Testis (tissue), 3 donors: ENCODE results near the gene KRTAP4-16. TPM values are rescaled to one million over a fixed set of nuclear protein-coding genes. Genes with fewer than 3 reads are reported as not detected.
"Not testable (repeated sequence)": the region's sequence is repeated elsewhere in the genome, so short reads cannot be mapped to it uniquely, and the experiment has no call there.

ENCODE experiments used
- DNase-seq: peaks from one replicate; pipeline ENCODE4 v3.0.0-alpha.2; 2019
- H3K27ac ChIP-seq, 2 donors: fragments of 200-600 bp; sonication (generic); one replicate each; pipeline ENCODE4 v1.5.1; 2019
- H3K27me3 ChIP-seq: fragments of 200-600 bp; sonication (generic); one replicate; pipeline ENCODE4 v1.5.1; 2019
- H3K36me3 ChIP-seq: fragments of 200-600 bp; sonication (generic); one replicate; pipeline ENCODE4 v1.5.1; 2017; ENCODE audit warnings: low read depth; ENCODE audit errors: missing control alignments
- H3K4me1 ChIP-seq: fragments of 200-600 bp; sonication (generic); one replicate; pipeline ENCODE4 v1.5.1; 2019
- H3K4me3 ChIP-seq, 2 donors: fragments of 200-600 bp; sonication (generic); one replicate each; pipeline ENCODE4 v1.5.1; 2017 to 2019
- H3K9me3 ChIP-seq: fragments of 200-600 bp; sonication (generic); one replicate; pipeline ENCODE4 v1.5.1; 2017
- POLR2A ChIP-seq: fragments of 450-650 bp; IDR thresholded peaks from one replicate; pipeline ENCODE4 v1.6.1; 2017; ENCODE audit warnings: antibody characterized with exemption, mild to moderate bottlenecking, moderate library complexity
- WGBS, 2 donors: methylation state at CpG; one replicate each; pipeline ENCODE4 v1.1.5; 2018; 5-methylcytosine and 5-hydroxymethylcytosine counted together
- intact Hi-C: fragments of 100-400 bp; cut with DNase I; formaldehyde crosslinking; loops from one replicate; pipeline ENCODE4 v1.15.1; 2023; ENCODE audit warnings: low total_unique reads
- polyA plus RNA-seq: library from polyadenylated mRNA; stranded (reverse); fragments of 350-450 nt; fragmentation: Illumina TruSeq; extraction: RNeasy Lipid Tissue Mini Kit (QIAGEN cat#74804); gene quantifications from one replicate; pipeline ENCODE4 v1.2.3, GENCODE V29; 2014; ENCODE audit warnings: low read depth, low replicate concordance; ENCODE audit not compliant: insufficient read depth
- total RNA-seq, 2 donors: library from RNA; depleted of rRNA; stranded (reverse); fragments of >200 nt; gene quantifications; one replicate each; pipeline ENCODE4 v1.2.3, GENCODE V29; 2016
- TF ChIP-seq, protein P1 (sequence below), 3 experiments: fragments of 450-650 bp in 2 of 3; fragments of 200-600 bp in 1 of 3; sonication (generic) in 1 of 3; IDR thresholded peaks; one replicate each; pipeline ENCODE4 v1.5.1; 2016 to 2019; ENCODE audit warnings: antibody characterized with exemption in 3 of 3, mild to moderate bottlenecking in 2 of 3, moderate library complexity in 1 of 3

The KRTAP4-16 gene
- total and polyA plus RNA-seq, 3 donors from 2014 or later, result not detected

- WGBS, 2 donors, result 81 to 90% methylated on average over 3 of the region's 3 CpGs
- H3K27me3 ChIP-seq, result no peaks in the 10 kb centered on the region
- DNase-seq, result no peak
- no peaks in the 10 kb centered on the region for H3K9me3 ChIP-seq
- intact Hi-C loops, result no loop called here
- H3K4me3 ChIP-seq, result no peak overlapping the region
- H3K4me1 ChIP-seq, result no peaks in the 10 kb centered on the region
- no peak for TF ChIP-seq POLR2A
- TF ChIP-seq, protein P1, sequence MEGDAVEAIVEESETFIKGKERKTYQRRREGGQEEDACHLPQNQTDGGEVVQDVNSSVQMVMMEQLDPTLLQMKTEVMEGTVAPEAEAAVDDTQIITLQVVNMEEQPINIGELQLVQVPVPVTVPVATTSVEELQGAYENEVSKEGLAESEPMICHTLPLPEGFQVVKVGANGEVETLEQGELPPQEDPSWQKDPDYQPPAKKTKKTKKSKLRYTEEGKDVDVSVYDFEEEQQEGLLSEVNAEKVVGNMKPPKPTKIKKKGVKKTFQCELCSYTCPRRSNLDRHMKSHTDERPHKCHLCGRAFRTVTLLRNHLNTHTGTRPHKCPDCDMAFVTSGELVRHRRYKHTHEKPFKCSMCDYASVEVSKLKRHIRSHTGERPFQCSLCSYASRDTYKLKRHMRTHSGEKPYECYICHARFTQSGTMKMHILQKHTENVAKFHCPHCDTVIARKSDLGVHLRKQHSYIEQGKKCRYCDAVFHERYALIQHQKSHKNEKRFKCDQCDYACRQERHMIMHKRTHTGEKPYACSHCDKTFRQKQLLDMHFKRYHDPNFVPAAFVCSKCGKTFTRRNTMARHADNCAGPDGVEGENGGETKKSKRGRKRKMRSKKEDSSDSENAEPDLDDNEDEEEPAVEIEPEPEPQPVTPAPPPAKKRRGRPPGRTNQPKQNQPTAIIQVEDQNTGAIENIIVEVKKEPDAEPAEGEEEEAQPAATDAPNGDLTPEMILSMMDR (IDR thresholded peaks at IDR 0.05), result no peak
- H3K27ac ChIP-seq, result no peak overlapping the region
- H3K36me3 ChIP-seq, result no peaks in the 10 kb centered on the region
Measured at GRCh38 chr17:41126412-41126811, 24.4 kb upstream of the KRTAP4-16 start.

- no peaks in the 10 kb centered on the region for H3K27me3 ChIP-seq
- TF ChIP-seq, protein P1 (IDR thresholded peaks at IDR 0.05), result no peak
- no peak for TF ChIP-seq POLR2A
- 73 to 89% methylated on average over 2 of the region's 2 CpGs for WGBS, 2 donors
- H3K4me3 ChIP-seq, result no peak overlapping the region
- H3K27ac ChIP-seq, result no peak overlapping the region
- no peaks in the 10 kb centered on the region for H3K4me1 ChIP-seq
- DNase-seq, result no peak
- no peaks in the 10 kb centered on the region for H3K36me3 ChIP-seq
- intact Hi-C loops, result no loop called here
- H3K9me3 ChIP-seq, result no peaks in the 10 kb centered on the region
Measured at GRCh38 chr17:41125064-41125463, 23.1 kb upstream of the KRTAP4-16 start.

GRCh38 chr17:41123991-41124371 lies 22.0 kb upstream of the KRTAP4-16 start, which contains the start of gene KRTAP4-12:
KRTAP4-12 (minus strand) TSS chr17:41124182; CDS start chr17:41124122, 60 bp downstream.
- 75 to 97% methylated on average over 2 to 3 of the region's 3 CpGs for WGBS, 2 donors
- H3K27me3 ChIP-seq, H3K27ac ChIP-seq, H3K36me3 ChIP-seq, H3K4me1 ChIP-seq, H3K9me3 ChIP-seq, DNase-seq, intact Hi-C loops, H3K4me3 ChIP-seq: not testable (repeated sequence)

GRCh38 chr17:41123292-41123990 lies 21.4 kb upstream of the KRTAP4-16 start:
- DNase-seq, H3K9me3 ChIP-seq, H3K4me1 ChIP-seq, H3K36me3 ChIP-seq, intact Hi-C loops, H3K27me3 ChIP-seq, H3K4me3 ChIP-seq, H3K27ac ChIP-seq: not testable (repeated sequence)
- WGBS, 2 donors, result 84 to 88% methylated on average over 8 to 12 of the region's 12 CpGs

DNA sequence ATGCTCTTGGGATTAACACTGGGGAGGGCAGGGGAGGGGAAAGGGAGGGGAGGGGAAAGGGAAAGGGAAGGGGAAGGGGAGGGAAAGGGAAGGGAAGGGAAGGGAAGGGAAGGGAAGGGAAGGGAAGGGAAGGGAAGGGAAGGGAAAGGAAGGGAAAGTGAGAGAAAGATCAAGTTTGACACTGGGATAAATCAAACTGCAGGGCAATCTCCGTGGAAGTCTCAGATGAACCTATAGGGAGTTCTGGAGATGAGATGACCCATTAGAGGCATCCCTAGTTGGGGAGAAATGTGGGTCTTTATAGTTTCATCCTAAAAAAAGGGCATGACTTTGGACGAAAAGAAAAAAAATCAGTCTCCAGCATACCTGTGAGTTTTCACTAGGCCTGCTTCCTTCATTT lies 19.7 kb upstream of the KRTAP4-16 start:
- intact Hi-C loops, result no loop called here

DNA sequence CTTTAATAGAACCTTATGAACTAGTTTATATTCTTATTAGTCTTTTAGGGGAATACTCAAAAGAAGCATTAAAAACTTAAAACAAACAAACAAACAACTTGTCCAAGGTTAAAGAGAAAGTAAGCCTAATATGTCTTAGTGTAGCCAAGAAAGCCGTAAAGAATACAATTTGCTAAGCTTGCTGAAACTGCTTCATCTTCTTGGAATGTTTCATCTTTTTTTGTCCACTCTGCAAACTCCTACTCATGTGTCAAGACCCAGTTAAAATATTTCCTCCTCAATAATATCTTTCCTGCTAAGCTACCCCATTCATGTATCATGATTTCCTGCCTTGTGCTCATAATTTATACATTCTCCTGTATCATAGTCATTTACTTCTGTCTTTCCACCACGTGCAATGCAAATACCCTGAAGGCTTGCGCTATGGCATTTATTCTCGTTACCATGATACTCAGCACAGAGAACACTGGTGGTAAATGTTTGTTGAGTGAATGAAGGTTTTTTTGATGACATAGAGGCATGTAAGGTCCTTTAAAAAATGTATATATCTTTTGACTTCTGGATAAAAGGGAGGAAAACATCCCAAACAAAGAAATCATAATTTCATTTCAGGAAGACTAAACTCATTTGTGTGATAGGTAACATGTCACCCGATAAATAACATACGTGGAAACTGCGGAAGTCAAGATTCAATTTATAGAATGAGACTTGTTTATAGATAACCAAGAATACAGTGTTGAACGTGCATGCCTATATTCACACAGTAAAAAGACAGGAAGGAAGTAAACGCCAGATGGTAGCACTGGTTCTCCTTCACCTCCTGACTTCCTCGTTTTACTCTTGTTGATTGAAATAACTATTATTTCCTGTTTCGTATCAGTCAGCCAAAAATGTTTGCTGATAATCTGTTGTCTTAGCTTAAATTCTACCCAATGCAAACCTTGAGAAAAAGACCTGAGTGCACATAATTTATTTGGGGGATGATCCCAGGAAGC lies 18.0 kb upstream of the KRTAP4-16 start:
- H3K4me3 ChIP-seq, H3K27ac ChIP-seq, DNase-seq, intact Hi-C loops, H3K4me1 ChIP-seq, H3K27me3 ChIP-seq, H3K9me3 ChIP-seq, H3K36me3 ChIP-seq: not testable (repeated sequence)
- 67 to 71% methylated on average over 11 of the region's 11 CpGs for WGBS, 2 donors

More for the DNA sequence above, 19.7 kb upstream of the KRTAP4-16 start:
- no peak for DNase-seq
- no peaks in the 10 kb centered on the region for H3K9me3 ChIP-seq
- no peak overlapping the region for H3K4me3 ChIP-seq
- no peak for TF ChIP-seq POLR2A
- TF ChIP-seq, protein P1 (IDR thresholded peaks at IDR 0.05), result no peak
- H3K4me1 ChIP-seq, result no peaks in the 10 kb centered on the region
- no peaks in the 10 kb centered on the region for H3K27me3 ChIP-seq
- 88 to 92% methylated on average over 2 of the region's 2 CpGs for WGBS, 2 donors
- H3K27ac ChIP-seq, result no peak overlapping the region
- no peaks in the 10 kb centered on the region for H3K36me3 ChIP-seq
